ENCODE results near the gene TMCC1.

DNA sequence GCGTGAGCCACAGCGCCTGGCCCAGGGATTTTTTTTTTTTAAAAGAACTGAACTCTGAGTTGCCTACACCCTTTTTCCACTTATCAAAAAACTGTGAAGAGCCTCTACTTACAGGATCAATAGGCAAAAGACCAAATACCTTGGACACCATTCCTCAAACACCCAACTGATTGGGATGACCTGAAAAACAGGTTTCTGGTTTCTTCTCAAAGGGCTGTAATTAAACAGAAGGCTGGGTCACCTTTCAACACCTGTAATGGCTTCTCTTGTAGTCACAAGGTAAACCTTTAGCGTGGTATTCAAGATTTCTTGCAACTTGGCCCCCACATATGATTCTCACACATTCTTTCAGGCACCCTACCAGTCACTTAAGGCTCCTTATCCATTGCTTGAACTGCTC lies 248.7 kb downstream of the TMCC1 start:
- no peak for TF ChIP-seq CTCF (IDR thresholded peaks at IDR 0.05)
- no peak for TF ChIP-seq EZH2 (IDR thresholded peaks at IDR 0.05; ENCODE audit: borderline replicate concordance, insufficient read depth, low read depth, low read length, poor library complexity, severe bottlenecking)

Measured in B cell (primary cell).